ENCODE measurements around the gene KRTAP9-9. TPM values are rescaled to one million over a fixed set of nuclear protein-coding genes. Genes with fewer than 3 reads are reported as not detected.

Gene KRTAP9-9
- total RNA-seq, 2 donors from 2014 or later, result not detected

DNA sequence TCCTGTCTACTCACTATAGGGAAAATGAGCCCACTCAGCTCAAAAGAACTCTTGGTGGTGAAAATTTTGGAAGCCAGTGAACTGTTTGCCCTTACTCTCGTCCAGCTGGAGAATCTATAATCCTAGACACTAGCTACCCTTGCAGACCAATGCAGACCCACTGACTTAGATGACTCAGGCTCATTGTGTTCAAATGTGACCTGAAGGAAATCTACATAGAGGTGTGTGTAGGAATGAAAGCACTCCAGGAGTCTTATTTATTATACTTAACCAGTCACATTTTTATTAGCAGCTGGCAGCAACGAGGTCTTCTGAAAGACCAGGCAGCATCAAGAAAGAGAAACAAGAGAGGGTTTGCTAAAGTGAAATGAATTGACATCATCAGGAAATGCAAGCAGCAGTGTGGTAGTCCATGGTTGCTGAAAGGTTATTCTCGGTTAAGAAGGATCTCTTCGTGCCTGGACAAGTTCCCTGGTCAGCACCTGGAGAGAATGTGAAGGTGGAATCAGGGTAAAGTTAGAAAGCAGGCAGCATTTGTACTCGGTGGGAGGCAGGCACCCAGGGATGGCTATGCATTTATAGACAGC lies 46.1 kb downstream of the KRTAP9-9 start:
- TF ChIP-seq, protein P1, sequence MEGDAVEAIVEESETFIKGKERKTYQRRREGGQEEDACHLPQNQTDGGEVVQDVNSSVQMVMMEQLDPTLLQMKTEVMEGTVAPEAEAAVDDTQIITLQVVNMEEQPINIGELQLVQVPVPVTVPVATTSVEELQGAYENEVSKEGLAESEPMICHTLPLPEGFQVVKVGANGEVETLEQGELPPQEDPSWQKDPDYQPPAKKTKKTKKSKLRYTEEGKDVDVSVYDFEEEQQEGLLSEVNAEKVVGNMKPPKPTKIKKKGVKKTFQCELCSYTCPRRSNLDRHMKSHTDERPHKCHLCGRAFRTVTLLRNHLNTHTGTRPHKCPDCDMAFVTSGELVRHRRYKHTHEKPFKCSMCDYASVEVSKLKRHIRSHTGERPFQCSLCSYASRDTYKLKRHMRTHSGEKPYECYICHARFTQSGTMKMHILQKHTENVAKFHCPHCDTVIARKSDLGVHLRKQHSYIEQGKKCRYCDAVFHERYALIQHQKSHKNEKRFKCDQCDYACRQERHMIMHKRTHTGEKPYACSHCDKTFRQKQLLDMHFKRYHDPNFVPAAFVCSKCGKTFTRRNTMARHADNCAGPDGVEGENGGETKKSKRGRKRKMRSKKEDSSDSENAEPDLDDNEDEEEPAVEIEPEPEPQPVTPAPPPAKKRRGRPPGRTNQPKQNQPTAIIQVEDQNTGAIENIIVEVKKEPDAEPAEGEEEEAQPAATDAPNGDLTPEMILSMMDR (IDR thresholded peaks at IDR 0.05), result no peak
- Histone ChIP-seq H3K4me1 (no peaks in the 10 kb centered on the region), H3K27ac (no peak overlapping the region)

DNA sequence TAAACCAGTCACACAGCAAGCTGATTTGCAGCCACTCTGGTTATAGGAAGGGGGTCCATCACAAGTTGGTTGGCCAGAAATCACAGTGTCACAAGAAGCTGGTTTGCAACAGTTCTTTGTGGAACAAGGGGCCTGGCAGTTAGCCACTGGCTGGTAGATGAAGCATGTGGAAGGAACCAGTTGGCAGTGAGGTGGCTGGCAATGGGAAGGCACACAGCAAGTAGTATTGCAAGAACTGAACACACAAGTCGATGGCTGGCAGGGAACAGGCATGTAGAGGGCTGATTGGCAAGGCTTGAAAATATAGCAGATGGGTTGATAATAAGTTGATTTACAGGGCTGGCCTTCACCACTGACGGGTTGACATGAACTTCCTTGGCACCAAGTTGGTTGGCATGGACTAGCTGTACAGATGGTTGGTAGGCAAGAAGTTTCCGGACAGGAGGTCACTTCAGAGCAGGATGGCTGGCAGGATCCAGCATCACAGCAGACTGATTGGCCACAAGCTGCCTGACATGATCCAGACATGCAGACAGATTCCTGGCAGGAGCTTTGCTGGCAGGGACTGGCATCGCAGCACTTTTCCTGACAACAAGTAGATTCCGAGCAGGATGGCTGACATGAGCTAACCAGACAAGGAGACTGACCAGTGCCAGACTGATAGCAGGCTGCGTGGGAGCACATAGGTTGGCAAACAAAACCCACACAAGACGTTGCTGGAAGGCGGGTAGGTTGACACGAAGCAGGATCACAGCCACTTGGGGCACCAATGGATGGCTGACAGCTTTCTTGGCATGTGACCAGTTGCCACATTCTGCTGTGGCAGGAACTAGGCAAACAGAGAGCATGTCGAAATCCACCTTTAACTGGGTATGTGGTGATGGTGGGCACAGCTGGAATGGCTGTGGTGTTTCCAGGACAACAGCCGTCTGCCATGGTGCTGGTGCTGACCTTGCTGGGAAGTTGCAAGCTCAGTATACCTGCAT lies 47.0 kb downstream of the KRTAP9-9 start, which contains the start of gene KRTAP29-1:
Gene KRTAP29-1 (minus strand): TSS at position 936 of the 986 bp plus-strand sequence. CDS start 0 bp downstream, at position 936.
- DNase-seq (ENCODE audit: low spot score), result no peak
- H3K4me1 ChIP-seq, result no peaks in the 10 kb centered on the region
- no peak within 1 kb of the TSS for H3K4me3 ChIP-seq
- no peaks in the 10 kb centered on the region for H3K27me3 ChIP-seq
- no peaks in the 10 kb centered on the region for H3K9me3 ChIP-seq
- TF ChIP-seq, protein P1 (IDR thresholded peaks at IDR 0.05), result no peak
- no peaks in the 10 kb centered on the region for H3K36me3 ChIP-seq
- H3K27ac ChIP-seq, result no peak within 1 kb of the TSS

More for the DNA sequence above, 46.1 kb downstream of the KRTAP9-9 start:
- no peaks in the 10 kb centered on the region for H3K36me3 ChIP-seq
- no peaks in the 10 kb centered on the region for H3K27me3 ChIP-seq
- no peaks in the 10 kb centered on the region for H3K9me3 ChIP-seq
- no peak overlapping the region for H3K4me3 ChIP-seq
- DNase-seq (ENCODE audit: low spot score), result no peak

DNA sequence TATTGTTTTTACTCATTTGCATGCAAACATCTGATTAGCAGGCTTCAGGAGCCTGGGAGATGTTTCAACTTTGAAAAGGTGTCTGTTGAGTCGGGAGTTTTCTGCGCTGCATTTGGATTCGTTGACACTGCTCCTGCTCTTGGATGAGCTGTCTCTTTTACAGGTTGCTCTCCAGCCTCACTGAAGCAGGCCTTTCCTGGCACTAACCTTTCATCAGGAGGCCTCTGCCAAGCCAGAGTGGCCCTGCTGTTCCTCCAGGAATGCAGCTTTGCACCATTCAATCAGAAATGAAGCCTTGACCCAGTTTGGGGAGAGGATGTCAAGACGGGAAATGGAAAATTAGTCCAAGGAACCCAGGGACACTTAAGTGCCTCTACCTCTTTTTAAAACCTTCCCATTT lies 47.8 kb downstream of the KRTAP9-9 start:
- Histone ChIP-seq H3K27me3 (no peaks in the 10 kb centered on the region), H3K27ac (no peak overlapping the region), H3K36me3 (no peaks in the 10 kb centered on the region), H3K4me1 (no peaks in the 10 kb centered on the region), H3K4me3 (no peak overlapping the region), H3K9me3 (no peaks in the 10 kb centered on the region)
- no peak for DNase-seq (ENCODE audit: low spot score)
- TF ChIP-seq, protein P1 (IDR thresholded peaks at IDR 0.05), result no peak

DNA sequence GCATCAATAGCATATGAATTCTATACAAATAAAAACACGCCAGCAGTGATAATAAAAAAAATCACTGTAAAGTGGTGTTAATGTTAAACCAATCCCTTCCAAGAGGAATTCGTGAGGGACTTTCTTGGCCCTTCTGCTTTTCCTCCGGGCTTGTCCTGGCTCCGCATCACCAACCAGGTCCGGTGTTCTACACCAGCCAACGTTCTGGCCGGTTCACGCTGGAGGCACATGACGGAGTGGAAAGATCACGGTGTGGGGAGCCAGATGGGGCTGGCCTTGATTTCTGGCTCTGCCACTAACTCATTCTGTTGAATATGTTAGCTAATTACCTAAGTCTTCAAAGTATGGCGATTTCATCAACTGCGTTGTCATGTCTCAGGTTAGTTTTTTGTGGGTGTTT lies 48.9 kb downstream of the KRTAP9-9 start:
- TF ChIP-seq, protein P1 (IDR thresholded peaks at IDR 0.05), result no peak
- Histone ChIP-seq H3K36me3 (no peaks in the 10 kb centered on the region), H3K4me3 (no peak overlapping the region), H3K4me1 (no peaks in the 10 kb centered on the region), H3K27ac (no peak overlapping the region), H3K9me3 (no peaks in the 10 kb centered on the region), H3K27me3 (no peaks in the 10 kb centered on the region)
- DNase-seq (ENCODE audit: low spot score), result no peak

Other genes starting within 250 kb of the KRTAP9-9 start
- not detected for gene KRTAP3-1, start 246.3 kb upstream of the KRTAP9-9 start, total RNA-seq
- gene KRTAP1-5, start 228.2 kb upstream of the KRTAP9-9 start, total RNA-seq, result not detected
- gene KRTAP1-4, start 225.2 kb upstream of the KRTAP9-9 start, total RNA-seq, result not detected
- gene KRTAP1-3, start 220.5 kb upstream of the KRTAP9-9 start, total RNA-seq, result under 1 TPM in 1 of 2 donors, not detected in 1; 0.39 TPM
- not detected for gene KRTAP1-1, start 213.9 kb upstream of the KRTAP9-9 start, total RNA-seq
- not detected for gene KRTAP2-1, start 208.1 kb upstream of the KRTAP9-9 start, total RNA-seq
- not detected for gene KRTAP2-2, start 200.2 kb upstream of the KRTAP9-9 start, total RNA-seq
- gene KRTAP2-3, start 195.3 kb upstream of the KRTAP9-9 start, total RNA-seq, result not detected
- not detected for gene KRTAP2-4, start 189.5 kb upstream of the KRTAP9-9 start, total RNA-seq
- not detected for gene KRTAP4-7, start 171.2 kb upstream of the KRTAP9-9 start, total RNA-seq
- not detected for gene KRTAP4-8, start 157.2 kb upstream of the KRTAP9-9 start, total RNA-seq
- gene KRTAP4-16, start 153.2 kb upstream of the KRTAP9-9 start, total RNA-seq, result not detected
- not detected for gene KRTAP4-9, start 150.0 kb upstream of the KRTAP9-9 start, total RNA-seq
- gene KRTAP4-11, start 137.0 kb upstream of the KRTAP9-9 start, total RNA-seq, result not detected
- gene KRTAP4-12, start 131.2 kb upstream of the KRTAP9-9 start, total RNA-seq, result not detected
- not detected for gene KRTAP4-6, start 114.8 kb upstream of the KRTAP9-9 start, total RNA-seq
- gene KRTAP4-5, start 105.6 kb upstream of the KRTAP9-9 start, total RNA-seq, result not detected
- gene KRTAP4-4, start 94.6 kb upstream of the KRTAP9-9 start, total RNA-seq, result not detected
- not detected for gene KRTAP4-3, start 87.2 kb upstream of the KRTAP9-9 start, total RNA-seq
- gene KRTAP4-2, start 77.2 kb upstream of the KRTAP9-9 start, total RNA-seq, result not detected
- not detected for gene KRTAP4-1, start 70.5 kb upstream of the KRTAP9-9 start, total RNA-seq
- gene KRTAP9-1, start 65.5 kb upstream of the KRTAP9-9 start, total RNA-seq, result not detected
- not detected for gene KRTAP9-2, start 28.7 kb upstream of the KRTAP9-9 start, total RNA-seq
- not detected for gene KRTAP9-3, start 22.9 kb upstream of the KRTAP9-9 start, total RNA-seq
- not detected for gene KRTAP9-8, start 17.4 kb upstream of the KRTAP9-9 start, total RNA-seq
- not detected for gene KRTAP9-4, start 5.7 kb upstream of the KRTAP9-9 start, total RNA-seq
- not detected for gene KRTAP9-6, start 10.0 kb downstream of the KRTAP9-9 start, total RNA-seq
- not detected for gene KRTAP9-7, start 20.3 kb downstream of the KRTAP9-9 start, total RNA-seq
- gene KRTAP29-1, start 47.5 kb downstream of the KRTAP9-9 start, total RNA-seq, result not detected
- gene KRTAP16-1, start 53.9 kb downstream of the KRTAP9-9 start, total RNA-seq, result not detected
- not detected for gene KRTAP17-1, start 60.3 kb downstream of the KRTAP9-9 start, total RNA-seq
- gene KRT33A, start 95.4 kb downstream of the KRTAP9-9 start, total RNA-seq, result not detected
- not detected for gene KRT33B, start 114.4 kb downstream of the KRTAP9-9 start, total RNA-seq
- gene KRT34, start 126.9 kb downstream of the KRTAP9-9 start, total RNA-seq, result not detected
- gene KRT31, start 142.2 kb downstream of the KRTAP9-9 start, total RNA-seq, result not detected
- gene KRT37, start 169.2 kb downstream of the KRTAP9-9 start, total RNA-seq, result not detected
- gene KRT38, start 185.6 kb downstream of the KRTAP9-9 start, total RNA-seq, result not detected
- not detected for gene KRT32, start 212.0 kb downstream of the KRTAP9-9 start, total RNA-seq
- not detected for gene KRT35, start 225.8 kb downstream of the KRTAP9-9 start, total RNA-seq
- not detected for gene KRT36, start 234.5 kb downstream of the KRTAP9-9 start, total RNA-seq